GM19240 (cell line): ENCODE results near the gene HIPK1.
"Not testable (repeated sequence)": the region's sequence is repeated elsewhere in the genome, so short reads cannot be mapped to it uniquely, and the experiment has no call there.

Experiments used
- DNase-seq: peaks from one replicate; pipeline ENCODE4 v3.0.0; 2011; ENCODE audit warnings: low spot score; ENCODE audit not compliant: insufficient read length

The HIPK1 gene

DNA sequence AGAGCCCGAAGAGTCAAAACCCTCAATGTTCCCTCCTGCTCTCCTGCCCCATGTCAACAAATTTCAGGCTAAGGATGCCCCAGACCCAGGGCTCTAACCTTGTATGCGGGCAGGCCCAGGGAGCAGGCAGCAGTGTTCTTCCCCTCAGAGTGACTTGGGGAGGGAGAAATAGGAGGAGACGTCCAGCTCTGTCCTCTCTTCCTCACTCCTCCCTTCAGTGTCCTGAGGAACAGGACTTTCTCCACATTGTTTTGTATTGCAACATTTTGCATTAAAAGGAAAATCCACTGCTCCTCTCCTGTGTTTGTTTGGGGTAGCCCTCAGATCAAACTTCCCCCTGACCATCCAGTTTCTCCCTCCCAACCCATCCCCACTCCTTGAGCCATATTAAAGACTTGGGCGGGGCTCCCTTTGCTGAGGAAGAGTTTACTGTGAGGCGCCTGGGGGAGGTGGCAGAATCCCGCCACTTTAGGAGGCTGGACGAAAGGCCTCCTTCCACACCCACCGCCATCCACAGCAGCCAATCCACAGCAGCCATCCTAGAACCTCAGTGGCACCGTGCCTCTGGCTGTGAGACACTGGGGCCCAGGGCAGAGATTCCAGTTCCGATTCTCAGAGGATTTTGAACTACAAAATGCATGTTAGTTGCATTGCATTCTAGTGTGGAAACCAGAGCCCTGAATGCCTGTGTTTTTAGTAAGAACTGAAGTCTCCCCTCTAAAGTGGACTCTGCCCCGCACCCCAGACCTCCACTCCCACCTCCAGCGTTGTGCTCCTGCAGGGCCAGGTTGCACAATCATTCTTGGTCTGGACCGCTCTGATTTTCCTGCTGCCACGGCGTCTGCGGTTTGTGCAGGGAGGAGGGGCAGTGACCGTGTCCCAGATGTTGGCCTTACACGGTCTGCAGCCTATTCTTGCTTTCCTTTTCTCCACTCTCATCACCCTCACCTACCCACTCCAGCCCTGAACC, 53.1 kb downstream of the HIPK1 start:
- no peak for DNase-seq

DNA sequence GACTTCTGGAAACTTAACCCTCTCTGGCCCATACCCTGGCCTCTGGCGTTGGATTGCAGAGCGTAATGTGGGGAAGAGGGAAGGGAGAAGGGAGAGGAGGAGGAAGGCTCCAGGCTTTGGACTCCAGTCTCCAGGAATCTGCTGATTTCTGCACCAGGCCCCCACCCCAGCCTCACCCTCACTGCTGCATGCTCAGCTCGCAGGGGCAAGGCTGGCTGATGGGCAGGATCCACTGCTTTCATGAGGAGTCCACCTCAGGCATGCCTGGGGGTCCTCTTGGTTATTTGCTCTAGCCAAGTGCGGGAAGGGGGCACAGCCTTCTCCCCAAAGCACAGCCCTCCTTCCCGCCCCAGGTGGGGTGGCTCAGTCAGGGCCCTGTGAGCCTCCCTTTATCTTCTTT, 53.8 kb downstream of the HIPK1 start:
- no peak for DNase-seq

DNA sequence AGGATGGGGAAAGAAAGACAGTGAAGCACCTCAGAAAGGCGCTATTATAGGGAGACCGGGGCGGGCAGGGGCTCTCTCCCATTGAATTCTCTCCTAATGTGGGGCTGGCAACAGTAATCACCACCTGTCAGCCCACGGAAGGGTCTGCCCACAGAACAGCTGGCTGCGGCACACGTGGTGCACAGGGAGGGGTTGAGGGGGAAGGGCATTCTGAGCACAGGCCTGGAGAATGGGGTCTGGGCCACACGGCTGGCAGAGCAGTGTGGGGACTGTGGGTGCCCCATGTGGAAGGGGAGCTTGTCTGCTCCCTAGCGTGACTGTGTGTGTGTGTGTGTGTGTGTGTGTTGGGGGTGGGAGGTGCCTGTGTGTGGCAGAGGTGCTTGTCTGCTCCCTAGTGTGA, 54.3 kb downstream of the HIPK1 start:
- DNase-seq: no peak

DNA sequence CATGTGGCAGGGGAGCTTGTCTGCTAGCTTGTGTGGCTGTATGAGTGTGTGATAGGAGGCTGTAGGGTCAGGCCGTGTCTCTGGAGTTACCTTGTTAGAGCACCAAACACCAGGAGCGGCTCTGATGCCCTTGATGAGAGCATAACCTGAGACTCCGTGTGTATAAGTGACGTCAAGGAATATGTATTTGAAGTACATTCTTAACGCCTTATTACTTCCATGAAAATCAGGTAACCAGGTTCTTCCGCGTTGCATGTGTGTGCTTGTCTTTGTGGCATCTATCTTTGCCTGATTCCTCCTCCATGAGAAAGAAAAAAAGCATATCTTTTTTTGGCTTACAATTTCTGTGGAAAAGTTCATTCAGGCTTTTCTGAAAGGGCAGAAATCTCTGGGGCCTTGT, 54.7 kb downstream of the HIPK1 start:
- DNase-seq: no peak

DNA sequence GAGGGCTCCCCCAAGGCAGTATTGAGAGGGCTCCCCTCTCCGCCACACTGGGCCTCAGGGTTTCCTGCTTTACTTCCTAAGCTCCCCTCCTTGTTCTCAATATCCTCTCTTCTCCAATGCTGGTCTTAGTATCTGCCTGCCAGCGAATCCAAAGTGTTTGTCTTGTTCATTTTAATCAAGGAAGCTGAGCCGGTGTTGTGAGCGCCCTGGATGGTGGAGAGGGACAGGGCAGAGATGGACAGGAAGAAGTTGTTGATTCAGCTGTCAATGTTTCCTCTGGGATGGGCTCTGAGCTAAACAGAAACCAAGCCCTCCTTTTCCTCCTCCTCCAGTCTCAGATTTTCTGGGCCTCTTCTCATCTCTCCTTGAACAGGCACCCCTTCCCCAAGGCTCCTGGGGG, 55.6 kb downstream of the HIPK1 start:
- DNase-seq: no peak

DNA sequence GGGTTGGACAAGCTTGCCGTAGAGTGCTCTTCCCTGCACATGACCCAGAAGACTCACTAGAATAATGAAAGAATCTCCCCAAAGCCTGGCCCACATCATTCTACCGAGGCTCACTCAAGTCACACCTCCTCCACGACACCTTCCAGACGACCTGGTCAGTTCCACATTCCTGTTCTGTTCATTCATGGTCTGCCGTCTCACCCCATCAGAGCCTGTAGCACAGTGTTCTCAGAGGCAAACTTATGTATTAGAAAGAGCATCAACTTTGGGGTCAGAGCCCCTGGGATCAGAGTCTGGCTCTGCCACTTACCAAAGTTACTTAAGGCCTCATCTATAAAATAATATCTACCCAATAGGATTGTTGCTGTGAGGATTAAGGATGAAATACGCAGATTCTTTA, 57.7 kb downstream of the HIPK1 start:
- DNase-seq: no peak

DNA sequence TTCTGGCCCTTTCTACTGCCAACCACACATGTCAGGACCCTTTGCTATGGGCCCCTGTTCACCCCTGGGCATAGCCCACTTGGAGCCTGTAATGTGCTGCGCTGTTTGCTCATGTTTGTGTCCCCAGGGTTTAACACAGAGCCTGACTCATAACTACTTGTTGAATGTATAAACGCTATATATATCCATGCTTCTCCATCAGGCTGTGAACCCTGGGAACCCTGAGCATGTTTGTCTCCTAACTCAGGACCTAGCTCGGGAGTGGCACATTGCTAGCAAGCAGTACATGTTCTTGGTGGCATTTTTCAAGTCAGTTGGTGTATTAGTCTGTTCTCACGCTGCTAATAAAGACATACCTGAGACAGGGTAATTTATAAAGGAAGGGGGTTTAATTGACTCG, 58.1 kb downstream of the HIPK1 start:
- DNase-seq: no peak

DNA sequence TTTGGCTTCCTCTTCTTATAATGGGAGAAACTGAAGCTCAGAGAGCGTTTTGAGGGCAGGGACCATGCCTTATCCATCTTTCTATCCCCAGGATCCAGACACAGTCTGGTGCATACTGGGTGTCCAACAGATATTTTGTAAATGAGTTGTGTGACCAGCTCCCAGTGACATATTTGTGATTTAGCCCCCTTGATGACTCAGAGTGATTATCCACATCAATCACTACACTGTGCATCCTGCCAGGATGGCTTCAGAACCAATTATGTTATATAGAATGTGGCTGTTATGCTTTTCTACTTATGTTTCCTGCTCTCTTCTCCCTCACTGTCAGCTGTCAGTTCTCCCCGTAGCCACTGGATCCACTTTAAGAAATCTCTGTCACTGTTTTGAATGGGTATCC, 61.4 kb downstream of the HIPK1 start:
- no peak for DNase-seq

DNA sequence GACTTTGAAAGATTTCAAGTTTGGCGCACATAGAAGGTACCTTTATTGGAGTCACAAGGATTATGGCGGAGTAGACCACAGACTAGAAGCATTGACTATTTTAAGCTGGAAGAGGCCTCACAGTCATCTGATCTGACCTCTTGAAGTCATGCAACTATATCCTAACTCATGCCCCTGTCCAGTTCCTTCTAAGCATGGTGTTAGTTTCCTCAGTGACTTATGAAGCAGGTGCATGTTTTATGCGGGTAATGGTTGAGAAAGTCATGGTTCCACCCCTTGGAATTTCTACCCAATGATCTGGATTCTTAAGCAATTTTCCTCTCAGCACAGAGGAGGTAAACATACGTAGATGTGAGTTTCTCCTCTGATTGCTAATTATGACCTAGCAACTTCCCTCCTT, 61.8 kb downstream of the HIPK1 start:
- no peak for DNase-seq

DNA sequence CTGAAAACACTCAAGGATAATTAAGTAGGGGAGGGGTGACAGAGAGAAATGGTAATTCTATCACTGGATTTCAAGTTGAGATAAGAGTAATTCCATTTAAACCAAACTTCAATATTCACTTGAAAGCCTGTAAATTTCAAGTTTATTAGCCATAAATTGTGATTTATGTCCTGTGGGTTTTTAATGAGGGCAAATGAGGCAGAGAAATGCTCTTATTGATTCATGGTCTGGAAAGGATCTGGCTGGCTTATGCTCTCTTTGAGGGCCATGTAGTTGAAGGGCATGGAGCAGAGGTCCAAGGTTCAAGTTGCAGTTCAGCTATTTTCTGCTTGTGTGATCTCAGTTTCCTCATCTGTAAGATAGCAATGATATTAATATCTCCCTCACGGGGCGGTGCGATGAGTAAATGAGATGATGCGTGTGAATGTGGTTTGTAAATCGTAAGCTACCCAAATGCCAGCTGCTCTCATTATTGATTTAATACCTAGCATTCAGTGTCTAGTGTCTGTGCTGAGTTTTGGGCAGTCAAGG, 62.4 kb downstream of the HIPK1 start:
- DNase-seq: no peak

DNA sequence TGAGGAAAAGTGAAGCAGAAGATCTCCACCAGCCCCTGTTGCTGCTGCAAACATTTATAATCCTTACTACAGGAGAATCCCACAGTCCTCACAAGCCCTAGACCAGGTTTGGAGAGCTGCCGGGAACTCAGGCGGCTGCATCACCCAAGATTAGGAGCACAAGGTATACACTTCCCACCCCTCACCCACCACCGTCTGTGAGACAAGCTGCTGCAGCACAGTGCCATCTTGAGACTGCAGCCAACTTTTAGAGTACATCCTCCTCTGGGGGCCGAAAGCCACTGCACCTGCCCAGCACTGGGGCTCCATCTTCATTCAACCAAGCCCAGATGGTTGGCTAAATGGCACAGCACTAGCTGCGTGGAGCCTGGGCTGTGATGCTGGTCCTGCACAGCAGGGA, 63.9 kb downstream of the HIPK1 start:
- DNase-seq: no peak

DNA sequence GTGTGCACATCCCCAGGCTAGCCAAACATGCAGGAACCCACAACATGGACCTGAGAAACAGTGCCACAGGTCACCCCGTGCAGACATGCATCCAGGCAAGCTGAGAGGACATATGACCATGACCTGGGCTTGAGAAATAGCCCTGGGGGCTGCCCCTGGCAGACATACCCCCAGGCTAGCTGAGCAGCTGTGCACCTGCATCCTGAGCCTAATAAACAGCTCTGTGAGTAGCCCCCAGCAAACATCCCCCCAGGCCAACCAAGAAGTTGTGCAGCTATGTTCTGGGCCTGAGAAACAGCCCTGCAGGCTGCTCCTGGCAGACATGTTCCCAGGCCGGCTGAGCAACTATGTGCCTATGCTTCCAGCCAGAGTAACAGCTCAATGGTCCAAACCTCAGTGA, 64.6 kb downstream of the HIPK1 start:
- DNase-seq: no peak

DNA sequence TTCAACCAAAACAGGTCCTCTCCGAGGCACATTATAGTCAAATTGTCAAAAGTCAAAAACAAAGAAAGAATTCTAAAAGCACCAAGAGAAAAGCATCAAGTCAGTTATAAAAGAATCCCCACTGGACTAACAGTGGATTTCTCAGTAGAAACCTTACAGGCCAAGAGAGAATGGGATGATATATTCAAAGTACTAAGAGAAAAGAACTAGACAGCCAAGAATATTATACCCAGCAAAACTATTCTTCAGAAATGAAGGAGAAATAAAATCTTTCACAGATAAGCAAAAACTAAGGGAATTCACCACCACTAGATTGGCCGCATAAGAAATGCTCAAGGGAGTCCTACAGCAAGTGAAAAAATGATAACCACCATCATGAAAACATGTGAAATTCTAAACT, 66.3 kb downstream of the HIPK1 start:
- no peak for DNase-seq

DNA sequence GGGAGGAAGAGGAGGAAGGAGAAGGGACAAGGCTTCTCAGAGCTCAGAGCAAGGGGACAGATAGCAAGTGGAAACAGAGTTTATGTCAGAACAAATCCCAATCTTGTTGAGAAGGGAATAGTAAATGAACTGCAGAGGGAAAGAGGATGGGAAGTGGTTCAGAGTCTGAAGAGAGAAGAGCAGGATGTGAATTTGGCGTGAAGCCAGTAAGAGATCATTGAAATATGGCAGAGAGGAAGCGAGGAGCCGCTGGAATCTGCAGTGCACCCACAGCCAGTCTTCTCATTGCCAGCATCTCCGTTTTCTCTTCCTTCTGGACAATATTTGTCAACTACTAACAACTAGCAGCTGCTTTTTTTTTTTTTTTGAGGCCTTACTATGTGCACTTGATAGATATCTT, 69.2 kb downstream of the HIPK1 start:
- DNase-seq: no peak

DNA sequence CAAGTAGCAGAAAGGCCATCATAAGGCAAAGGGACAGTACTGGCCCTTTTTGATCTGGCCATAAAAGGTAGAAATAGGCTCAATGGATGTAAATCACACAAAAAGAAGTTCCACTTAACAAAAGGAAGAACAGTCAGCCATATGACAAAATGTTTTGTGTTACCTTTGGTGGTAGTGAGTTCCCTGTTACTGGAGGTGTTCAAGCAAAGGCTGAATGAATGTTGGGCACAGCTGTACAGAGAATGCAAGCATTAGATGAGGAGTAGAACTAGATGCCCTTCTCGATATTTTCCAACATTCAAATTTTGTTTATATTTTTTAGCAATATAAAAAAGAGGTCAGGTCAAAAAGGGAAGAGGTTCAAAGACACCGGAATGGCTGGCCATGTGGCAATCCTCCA, 70.1 kb downstream of the HIPK1 start:
- DNase-seq: no peak

DNA sequence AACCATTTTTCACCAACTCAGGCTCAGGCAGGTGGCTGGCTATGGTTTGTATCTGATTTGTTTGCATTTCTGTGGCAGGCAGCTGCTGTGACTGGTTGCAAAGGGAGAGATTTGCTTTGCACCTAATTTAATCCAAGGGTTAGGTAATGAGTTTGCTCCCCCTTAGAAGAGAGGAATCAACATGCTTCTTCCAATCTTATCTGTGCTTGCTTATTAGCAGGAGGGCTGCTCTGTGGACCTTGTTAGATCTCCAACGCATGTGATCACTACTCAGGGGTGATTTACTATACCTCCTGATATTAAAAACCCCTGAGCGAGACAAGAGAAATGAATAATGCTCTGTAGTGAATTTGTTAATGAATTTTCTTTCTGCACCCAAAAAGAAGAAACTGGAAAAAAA, 70.7 kb downstream of the HIPK1 start:
- no peak for DNase-seq

DNA sequence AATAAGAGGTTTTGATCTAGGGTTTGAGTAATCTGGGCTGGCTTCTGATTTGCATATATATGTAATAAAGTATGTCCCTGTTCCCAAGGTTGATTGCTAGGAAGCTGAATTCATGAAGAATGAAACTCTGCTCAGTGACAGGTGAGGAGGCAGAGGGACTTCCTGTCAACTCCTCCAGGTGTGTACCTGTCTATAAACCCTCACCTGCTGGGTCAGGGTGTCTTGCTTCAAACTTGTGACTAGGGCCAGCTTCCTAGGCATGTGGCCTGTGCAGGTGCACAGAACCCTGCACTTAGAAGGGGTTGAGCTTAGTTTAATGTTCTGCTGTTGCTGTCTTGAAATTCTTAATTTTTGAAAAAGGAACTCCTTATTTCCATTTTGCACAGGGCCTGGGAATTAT, 71.3 kb downstream of the HIPK1 start:
- DNase-seq: no peak

DNA sequence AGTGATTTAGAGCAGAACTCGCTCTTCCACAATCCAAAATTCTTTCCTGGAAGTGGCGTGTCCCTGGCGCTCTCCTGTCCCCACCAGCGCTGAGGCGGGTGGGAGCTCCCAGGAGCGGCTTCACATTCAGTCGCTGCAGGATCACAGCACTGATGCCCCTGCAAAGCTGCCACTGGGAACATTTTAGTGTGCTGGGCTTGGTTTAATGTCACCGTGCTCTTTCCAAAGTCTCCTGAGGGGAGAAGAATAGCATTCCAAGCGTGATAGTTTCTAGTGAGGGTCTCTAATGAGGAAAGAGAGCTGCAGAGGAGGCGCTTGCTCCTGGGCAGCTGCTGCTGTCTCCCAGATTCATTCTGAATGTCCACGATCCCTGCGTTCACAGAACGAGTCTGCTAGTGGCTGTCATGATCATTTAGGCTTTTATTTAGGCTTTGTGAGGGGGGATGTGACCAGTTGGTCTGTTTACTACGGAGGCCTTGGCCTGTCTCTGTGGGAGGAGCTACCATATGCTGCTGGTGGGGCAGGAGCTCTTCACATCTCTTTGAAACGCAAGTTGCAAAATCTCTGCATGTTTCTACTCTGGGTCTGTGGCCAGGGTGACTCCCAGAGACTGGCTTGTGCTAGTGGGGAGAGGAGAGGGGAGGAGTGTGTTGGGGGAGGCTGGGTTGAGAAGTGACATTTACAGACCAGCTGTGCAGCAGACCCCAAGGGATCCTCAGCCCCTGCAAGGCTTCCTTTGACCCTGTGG, 73.5 kb downstream of the HIPK1 start:
- no peak for DNase-seq

DNA sequence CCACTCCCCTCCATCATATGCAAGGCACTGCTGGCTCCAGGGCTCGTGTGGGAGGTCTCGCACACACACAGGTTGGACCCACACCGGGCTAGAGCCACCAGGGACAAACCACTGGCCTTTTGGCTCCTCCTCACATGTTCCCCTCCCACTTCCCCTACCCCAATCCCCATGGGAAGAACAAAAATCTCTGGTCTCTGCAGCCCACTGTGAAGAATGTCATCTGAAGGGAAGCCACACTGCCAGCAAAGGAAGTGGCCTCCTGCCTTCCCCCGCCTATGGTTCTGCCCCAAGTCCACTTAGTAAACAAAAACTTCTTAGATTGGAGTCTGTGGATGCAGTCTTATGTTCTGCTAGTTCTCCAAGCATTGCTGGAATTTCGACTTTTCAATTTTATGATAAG, 74.3 kb downstream of the HIPK1 start:
- no peak for DNase-seq

DNA sequence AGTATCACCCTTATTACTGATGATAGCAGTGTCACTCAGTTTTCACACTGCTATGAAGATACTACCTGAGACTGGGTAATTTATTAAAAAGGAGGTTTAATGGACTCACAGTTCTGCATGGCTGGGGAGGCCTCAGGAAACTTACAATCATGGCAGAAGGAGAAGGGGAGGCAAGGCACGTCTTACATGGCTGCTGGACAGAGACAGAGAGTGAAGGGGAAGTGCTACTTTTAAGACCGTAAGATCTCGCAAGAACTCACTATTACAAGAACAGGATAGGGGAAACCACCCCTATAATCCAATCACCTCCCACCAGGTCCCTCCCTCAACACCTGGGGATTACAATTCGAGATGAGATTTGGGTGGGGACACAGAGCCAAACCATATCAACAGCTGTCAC, 77.7 kb downstream of the HIPK1 start:
- DNase-seq: not testable (repeated sequence)

DNA sequence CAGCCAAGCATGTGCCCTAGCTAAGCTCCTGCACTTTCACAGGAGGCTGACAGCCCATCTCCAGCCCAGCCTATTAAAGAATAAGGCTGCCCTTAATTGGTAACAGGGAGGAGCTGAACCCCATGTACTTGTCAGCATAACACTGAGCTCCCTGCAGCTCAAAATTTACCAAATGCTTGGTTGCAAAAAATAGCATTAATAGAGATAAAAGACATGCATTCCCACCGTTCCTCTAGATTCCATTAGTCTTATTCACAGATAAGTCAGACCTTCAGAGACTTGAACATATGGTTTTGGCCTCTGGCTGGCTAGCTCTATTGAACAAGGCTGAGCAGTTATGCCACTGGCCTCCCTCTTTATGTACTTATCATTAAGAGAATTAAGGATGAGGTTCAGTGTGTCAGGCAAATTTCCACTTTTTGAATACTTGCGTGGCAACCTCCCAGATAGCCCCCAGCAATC, 79.4 kb downstream of the HIPK1 start:
- DNase-seq: no peak

DNA sequence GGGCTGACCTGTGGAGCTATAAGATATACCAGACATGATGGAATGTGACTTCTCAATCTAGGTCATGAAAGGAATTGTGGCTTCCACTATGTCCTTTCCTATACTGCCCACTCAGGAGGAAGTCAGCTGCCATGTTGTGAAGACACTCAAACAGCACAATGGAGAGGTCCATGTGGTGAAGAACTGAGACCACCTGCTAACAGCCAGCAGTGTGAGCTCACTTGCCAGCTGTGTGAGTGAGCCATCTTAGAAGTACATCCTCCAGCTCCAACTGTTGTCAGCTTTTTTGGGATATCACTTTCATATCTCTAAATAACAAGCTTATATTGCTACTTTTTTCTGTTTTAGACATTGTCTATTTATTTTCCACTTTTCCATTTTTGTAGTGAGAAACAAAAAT, 79.9 kb downstream of the HIPK1 start:
- no peak for DNase-seq
